CD4-positive, alpha-beta T cell (primary cell): ENCODE measurements around the gene CH25H. TPM values are rescaled to one million over a fixed set of nuclear protein-coding genes. Genes with fewer than 3 reads are reported as not detected.

Experiments used
- ATAC-seq: fragments of 200-7000 bp; cut with Tn5 transposase; one replicate; pipeline ENCODE4 v1.10.0; 2022; ENCODE audit warnings: mild to moderate bottlenecking; ENCODE audit not compliant: poor library complexity
- CTCF ChIA-PET: fragments of 350-600 bp; sonication (Branson Sonifier 250); formaldehyde crosslinking; loops from one replicate; lab custom pipeline; 2021; ENCODE audit warnings: antibody characterized with exemption, inconsistent platforms; lab: Charles Lee
- POLR2A ChIA-PET: fragments of 350-600 bp; sonication (Branson Sonifier 250); formaldehyde crosslinking; loops from one replicate; lab custom pipeline; 2021; ENCODE audit warnings: antibody characterized with exemption, inconsistent platforms; lab: Charles Lee
- DNase-seq, 14 experiments: peaks; one replicate each; pipeline ENCODE4 v3.0.0-alpha.2; 2013 to 2020; ENCODE audit warnings: mixed read lengths in 2 of 14
- H3K27ac ChIP-seq, 2 donors: one replicate each; pipeline versions ENCODE4 v1.5.1 to v1.7.0; 2013; ENCODE audit warnings: low read length in 2 of 2, low read depth in 1 of 2, mild to moderate bottlenecking in 1 of 2
- H3K27me3 ChIP-seq, 2 experiments: 1 replicate in 1 of 2; 2 replicates in 1 of 2; pipeline versions ENCODE4 v1.6.1 to v1.7.0; 2013; ENCODE audit warnings: low read length in 2 of 2, control low read depth in 1 of 2, mild to moderate bottlenecking in 1 of 2, moderate library complexity in 1 of 2; ENCODE audit not compliant: insufficient read depth in 2 of 2, control insufficient read depth in 1 of 2
- H3K36me3 ChIP-seq: one replicate; pipeline ENCODE4 v1.6.1; 2013; ENCODE audit warnings: low read length, control low read depth; ENCODE audit not compliant: insufficient read depth
- H3K4me1 ChIP-seq: one replicate; pipeline ENCODE4 v1.6.1; 2013; ENCODE audit warnings: low read length, control low read depth; ENCODE audit not compliant: insufficient read depth
- H3K4me3 ChIP-seq: one replicate; pipeline ENCODE4 v1.5.1; 2013; ENCODE audit warnings: mild to moderate bottlenecking, low read length, moderate library complexity
- H3K9me3 ChIP-seq, 2 experiments: 1 replicate in 1 of 2; 2 replicates in 1 of 2; pipeline versions ENCODE4 v1.6.1 to v1.7.0; 2013; ENCODE audit warnings: low read length in 2 of 2, mild to moderate bottlenecking in 2 of 2, control low read depth in 1 of 2, moderate library complexity in 1 of 2; ENCODE audit not compliant: control insufficient read depth in 1 of 2, insufficient read depth in 1 of 2
- H3K27ac Mint-ChIP-seq: one replicate; pipeline ENCODE4 v1.8.0; 2020; ENCODE audit warnings: mixed read lengths
- H3K27me3 Mint-ChIP-seq: one replicate; pipeline ENCODE4 v1.8.0; 2021; ENCODE audit warnings: mixed read lengths
- H3K36me3 Mint-ChIP-seq: one replicate; pipeline ENCODE4 v1.8.0; 2021; ENCODE audit warnings: low read depth, mixed read lengths
- H3K4me1 Mint-ChIP-seq: one replicate; pipeline ENCODE4 v1.8.0; 2021; ENCODE audit warnings: low read depth, mixed read lengths
- H3K4me3 Mint-ChIP-seq: one replicate; pipeline ENCODE4 v1.8.0; 2020; ENCODE audit warnings: mild to moderate bottlenecking, mixed read lengths
- H3K9me3 Mint-ChIP-seq: one replicate; pipeline ENCODE4 v1.8.0; 2020; ENCODE audit warnings: mixed read lengths
- intact Hi-C, 2 experiments: fragments of 100-400 bp; cut with DNase I in 1 of 2; cut with micrococcal nuclease in 1 of 2; formaldehyde crosslinking; loops; one replicate each; pipeline versions ENCODE4 v1.15.1 to v1.9.0; 2023 to 2025; cut with DNase I, micrococcal nuclease
- total RNA-seq, 174 experiments: library from RNA in 2 of 174; stranded (reverse) in 2 of 174; gene quantifications; one replicate each; pipeline ENCODE4 v1.2.3 and lab custom pipeline; 2021 to 2026
- TF ChIP-seq, protein P1 (sequence below): fragments of 200-600 bp; IDR thresholded peaks from one replicate; pipeline ENCODE4 v1.8.0; 2022; ENCODE audit warnings: antibody characterized with exemption, mild to moderate bottlenecking

Gene CH25H
- total RNA-seq, 2 experiments from 2014 or later: 0.49 to 0.50 TPM

DNA sequence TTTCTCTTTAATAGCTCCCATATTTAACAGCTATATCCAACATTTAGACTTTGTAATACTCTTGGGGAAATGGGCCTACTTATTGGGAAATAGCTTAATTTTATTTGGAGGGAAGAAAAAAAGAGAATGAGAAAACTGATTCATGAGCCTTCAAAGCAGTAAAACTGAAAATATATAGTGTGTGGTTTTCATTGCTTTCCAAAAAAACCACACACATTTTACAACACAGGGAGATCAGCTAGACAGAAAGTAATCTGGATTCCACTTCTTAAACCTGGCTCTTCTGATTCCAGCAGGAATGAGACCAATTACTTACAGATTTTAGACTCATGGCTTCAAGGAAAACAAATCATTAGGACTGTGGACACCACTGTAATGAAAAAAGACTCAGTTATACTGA, 48.7 kb downstream of the CH25H start:
- Mint-ChIP-seq H3K36me3 (no peaks in the 10 kb centered on the region), H3K4me3 (no peak overlapping the region), H3K4me1 (peaks cover 5% of the 10 kb centered on the region), H3K27ac (no peak overlapping the region), H3K9me3 (no peaks in the 10 kb centered on the region), H3K27me3 (no peaks in the 10 kb centered on the region)
- CTCF ChIA-PET: no interaction called here
- POLR2A ChIA-PET: no interaction called here
- peaks cover under 1% of the 10 kb centered on the region for H3K4me1 ChIP-seq
- intact Hi-C loops: no loop called here
- no peaks in the 10 kb centered on the region for H3K27me3 ChIP-seq
- H3K4me3 ChIP-seq: no peak overlapping the region
- H3K9me3 ChIP-seq: no peaks in the 10 kb centered on the region
- no peak for ATAC-seq
- no peaks in the 10 kb centered on the region for H3K36me3 ChIP-seq
- DNase-seq: no peak
- TF ChIP-seq, protein P1, sequence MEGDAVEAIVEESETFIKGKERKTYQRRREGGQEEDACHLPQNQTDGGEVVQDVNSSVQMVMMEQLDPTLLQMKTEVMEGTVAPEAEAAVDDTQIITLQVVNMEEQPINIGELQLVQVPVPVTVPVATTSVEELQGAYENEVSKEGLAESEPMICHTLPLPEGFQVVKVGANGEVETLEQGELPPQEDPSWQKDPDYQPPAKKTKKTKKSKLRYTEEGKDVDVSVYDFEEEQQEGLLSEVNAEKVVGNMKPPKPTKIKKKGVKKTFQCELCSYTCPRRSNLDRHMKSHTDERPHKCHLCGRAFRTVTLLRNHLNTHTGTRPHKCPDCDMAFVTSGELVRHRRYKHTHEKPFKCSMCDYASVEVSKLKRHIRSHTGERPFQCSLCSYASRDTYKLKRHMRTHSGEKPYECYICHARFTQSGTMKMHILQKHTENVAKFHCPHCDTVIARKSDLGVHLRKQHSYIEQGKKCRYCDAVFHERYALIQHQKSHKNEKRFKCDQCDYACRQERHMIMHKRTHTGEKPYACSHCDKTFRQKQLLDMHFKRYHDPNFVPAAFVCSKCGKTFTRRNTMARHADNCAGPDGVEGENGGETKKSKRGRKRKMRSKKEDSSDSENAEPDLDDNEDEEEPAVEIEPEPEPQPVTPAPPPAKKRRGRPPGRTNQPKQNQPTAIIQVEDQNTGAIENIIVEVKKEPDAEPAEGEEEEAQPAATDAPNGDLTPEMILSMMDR: no peak
- no peak overlapping the region for H3K27ac ChIP-seq

DNA sequence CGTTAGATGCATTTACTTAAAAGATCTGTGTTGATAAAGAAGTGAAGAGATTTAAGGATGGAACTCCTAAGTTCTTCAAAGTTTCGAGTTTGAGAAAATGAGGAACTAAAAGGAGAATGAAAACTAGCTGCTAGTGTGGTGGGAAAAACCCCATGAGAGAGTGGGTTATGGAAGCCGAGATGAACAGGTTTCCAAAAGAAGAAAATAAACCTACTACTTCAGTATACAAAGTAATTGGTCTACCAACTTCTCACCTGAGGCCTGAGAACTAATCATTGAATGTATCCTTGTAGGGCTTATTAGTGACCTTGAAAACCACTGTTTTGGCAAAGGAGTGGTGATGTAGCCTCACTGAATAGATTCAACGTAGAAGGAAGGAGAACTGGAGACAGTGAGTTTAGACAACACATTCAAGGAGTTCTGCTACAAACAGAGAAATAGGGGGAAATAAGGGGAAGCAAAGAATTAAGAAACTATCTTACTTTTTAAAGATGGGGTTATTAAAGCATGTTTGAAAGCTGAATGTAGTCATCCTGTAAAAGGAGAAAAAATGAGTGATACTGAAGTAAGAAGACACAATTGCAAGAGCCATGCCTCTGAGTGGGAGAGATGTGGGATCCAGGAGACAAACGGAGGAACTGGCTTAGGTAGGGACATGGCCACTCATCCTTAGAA, 50.8 kb downstream of the CH25H start:
- no peaks in the 10 kb centered on the region for H3K36me3 Mint-ChIP-seq
- intact Hi-C loops: no loop called here
- H3K27me3 Mint-ChIP-seq: no peaks in the 10 kb centered on the region
- H3K4me1 ChIP-seq: no peaks in the 10 kb centered on the region
- no peak overlapping the region for H3K27ac ChIP-seq
- POLR2A ChIA-PET: no interaction called here
- TF ChIP-seq, protein P1: no peak
- no peaks in the 10 kb centered on the region for H3K9me3 ChIP-seq
- no peaks in the 10 kb centered on the region for H3K27me3 ChIP-seq
- H3K4me1 Mint-ChIP-seq: no peaks in the 10 kb centered on the region
- ATAC-seq: no peak
- no peak overlapping the region for H3K4me3 ChIP-seq
- DNase-seq: peak in 2 of 14 experiments; percentile 8 to 16
- no peak overlapping the region for H3K4me3 Mint-ChIP-seq
- no peaks in the 10 kb centered on the region for H3K9me3 Mint-ChIP-seq
- CTCF ChIA-PET: no interaction called here
- no peaks in the 10 kb centered on the region for H3K36me3 ChIP-seq
- H3K27ac Mint-ChIP-seq: no peak overlapping the region

Other genes with a start within 250 kb of the CH25H start
- gene FAS, start 216.5 kb downstream of the CH25H start, total RNA-seq: 10 to 100 TPM; 23.8 to 28.2 TPM
- gene LIPA, start 44.5 kb upstream of the CH25H start, total RNA-seq: 10 to 100 TPM; 15.6 to 16.4 TPM
- gene IFIT2, start 94.7 kb upstream of the CH25H start, total RNA-seq: 10 to 100 TPM; 36.9 to 38.9 TPM
- gene IFIT3, start 120.7 kb upstream of the CH25H start, total RNA-seq: 10 to 100 TPM; 11.5 to 12.8 TPM
- gene IFIT1B, start 170.7 kb upstream of the CH25H start, total RNA-seq: under 1 TPM; 0.11 to 0.14 TPM
- 1 to 10 TPM; 5.1 to 6.2 TPM for gene IFIT1, start 185.3 kb upstream of the CH25H start, total RNA-seq
- gene IFIT5, start 207.3 kb upstream of the CH25H start, total RNA-seq: 10 to 100 TPM; 25.2 to 25.9 TPM